GM12865 (cell line): ENCODE data around the gene PPP1R10.
"Not testable (repeated sequence)": the region's sequence is repeated elsewhere in the genome, so short reads cannot be mapped to it uniquely, and the experiment has no call there.

Experiments
- DNase-seq: peaks from one replicate; pipeline ENCODE4 v3.0.0; 2010; ENCODE audit warnings: low read depth
- H3K4me3 ChIP-seq: 2 replicates; pipeline ENCODE4 v1.5.1; 2011; ENCODE audit warnings: mild to moderate bottlenecking, low read depth, low read length, control low read depth
- TF ChIP-seq, protein P1 (sequence below): IDR thresholded peaks from 2 replicates; pipeline ENCODE4 v1.5.1; 2011; ENCODE audit warnings: low read length, control low read depth, low read depth, inconsistent platforms; ENCODE audit not compliant: insufficient read depth; ENCODE audit errors: missing control alignments

Gene PPP1R10

DNA sequence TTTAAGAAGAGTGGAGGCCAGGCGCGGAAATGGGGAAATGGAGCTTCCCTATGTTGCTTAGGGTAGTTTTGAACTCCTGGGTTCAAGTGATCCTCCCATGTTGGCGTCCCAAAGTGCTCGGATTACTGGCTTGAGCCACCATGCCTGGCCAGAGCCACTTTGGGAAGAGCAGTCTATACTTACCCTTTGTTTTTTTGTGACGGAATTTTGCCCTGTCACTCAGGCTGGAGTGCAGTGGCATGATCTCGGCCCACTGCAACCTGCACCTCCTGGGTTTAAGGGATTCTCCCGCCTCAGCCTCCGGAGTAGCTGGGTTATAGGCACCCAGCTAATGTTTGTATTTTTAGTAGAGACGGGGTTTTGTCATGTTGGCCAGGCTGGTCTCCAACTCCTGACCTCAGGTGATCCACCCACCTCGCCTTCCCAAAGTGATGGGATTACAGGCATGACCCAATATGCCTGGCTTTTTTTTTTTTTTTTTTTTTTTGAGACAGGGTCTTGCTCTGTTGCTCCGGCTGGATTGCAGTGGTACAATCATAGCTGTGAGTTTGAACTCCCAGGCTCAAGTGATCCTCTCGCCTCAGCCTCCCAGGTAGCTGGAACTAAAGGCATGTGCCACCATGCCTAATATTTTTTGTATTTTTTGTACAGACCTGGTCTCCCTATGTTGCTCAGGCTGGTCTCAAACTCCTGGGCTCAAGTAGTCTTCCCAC, 18.0 kb downstream of the PPP1R10 start:
- DNase-seq = no peak
- TF ChIP-seq, protein P1, sequence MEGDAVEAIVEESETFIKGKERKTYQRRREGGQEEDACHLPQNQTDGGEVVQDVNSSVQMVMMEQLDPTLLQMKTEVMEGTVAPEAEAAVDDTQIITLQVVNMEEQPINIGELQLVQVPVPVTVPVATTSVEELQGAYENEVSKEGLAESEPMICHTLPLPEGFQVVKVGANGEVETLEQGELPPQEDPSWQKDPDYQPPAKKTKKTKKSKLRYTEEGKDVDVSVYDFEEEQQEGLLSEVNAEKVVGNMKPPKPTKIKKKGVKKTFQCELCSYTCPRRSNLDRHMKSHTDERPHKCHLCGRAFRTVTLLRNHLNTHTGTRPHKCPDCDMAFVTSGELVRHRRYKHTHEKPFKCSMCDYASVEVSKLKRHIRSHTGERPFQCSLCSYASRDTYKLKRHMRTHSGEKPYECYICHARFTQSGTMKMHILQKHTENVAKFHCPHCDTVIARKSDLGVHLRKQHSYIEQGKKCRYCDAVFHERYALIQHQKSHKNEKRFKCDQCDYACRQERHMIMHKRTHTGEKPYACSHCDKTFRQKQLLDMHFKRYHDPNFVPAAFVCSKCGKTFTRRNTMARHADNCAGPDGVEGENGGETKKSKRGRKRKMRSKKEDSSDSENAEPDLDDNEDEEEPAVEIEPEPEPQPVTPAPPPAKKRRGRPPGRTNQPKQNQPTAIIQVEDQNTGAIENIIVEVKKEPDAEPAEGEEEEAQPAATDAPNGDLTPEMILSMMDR = no peak
- no peak overlapping the region for H3K4me3 ChIP-seq

DNA sequence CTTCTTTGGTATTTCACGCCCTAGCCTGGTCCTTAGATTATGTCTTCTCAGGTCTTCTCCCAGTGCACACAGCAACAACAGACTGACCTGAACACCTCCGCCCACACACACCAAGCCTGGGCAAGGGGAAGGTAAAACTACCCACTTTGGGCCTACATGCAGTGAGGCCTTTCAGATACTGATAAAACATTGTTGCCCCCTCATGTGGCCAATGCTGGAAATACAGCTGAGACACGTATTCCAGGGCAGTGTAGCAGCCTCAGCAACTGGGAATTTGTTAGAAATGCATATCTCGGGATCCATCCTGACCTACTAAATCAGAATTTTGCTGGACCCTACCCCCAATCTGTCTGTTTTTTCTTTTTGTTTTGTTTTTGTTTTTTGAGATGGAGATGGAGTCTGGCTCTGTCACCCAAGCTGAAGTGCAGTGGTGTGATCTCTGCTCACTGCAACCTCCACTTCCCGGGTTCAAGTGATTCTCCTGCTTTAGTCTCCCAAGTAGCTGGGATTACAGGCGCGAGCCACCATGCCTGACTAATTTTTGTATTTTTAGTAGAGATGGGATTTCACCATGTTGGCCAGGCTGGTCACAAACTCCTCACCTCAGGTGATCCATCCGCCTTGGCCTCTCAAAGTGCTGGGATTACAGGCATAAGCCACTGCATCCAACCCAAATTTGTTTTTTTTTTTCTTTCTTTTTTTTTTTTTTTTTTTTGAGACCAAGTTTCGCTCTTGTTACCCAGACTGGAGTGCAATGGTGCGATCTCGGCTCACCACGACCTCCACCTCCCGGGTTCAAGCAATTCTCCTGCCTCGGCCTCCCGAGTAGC, 19.5 kb downstream of the PPP1R10 start:
- peak; percentile 80 for DNase-seq
- TF ChIP-seq, protein P1 = peak; percentile 82
- H3K4me3 ChIP-seq = not testable (repeated sequence)

DNA sequence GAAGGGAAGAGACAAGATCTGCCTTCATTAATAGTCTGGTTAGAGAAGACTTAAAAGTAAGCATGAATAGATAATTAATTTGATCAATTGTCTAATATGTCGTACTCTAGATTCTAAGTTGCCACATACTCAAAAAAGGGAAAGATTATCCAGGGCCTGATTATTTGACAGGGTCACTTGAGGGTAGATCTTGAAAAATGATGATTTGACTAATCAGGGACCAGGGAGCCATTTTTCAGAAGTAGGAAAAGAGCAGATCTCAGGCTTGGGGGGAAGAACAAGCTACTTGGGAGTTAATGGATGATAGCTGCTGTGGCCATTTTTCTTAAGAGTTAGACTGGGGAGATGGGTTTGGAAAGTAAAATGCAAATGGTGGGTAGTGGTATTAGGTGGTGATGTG, 24.8 kb downstream of the PPP1R10 start:
- H3K4me3 ChIP-seq = no peak overlapping the region
- no peak for DNase-seq
- TF ChIP-seq, protein P1 = no peak

DNA sequence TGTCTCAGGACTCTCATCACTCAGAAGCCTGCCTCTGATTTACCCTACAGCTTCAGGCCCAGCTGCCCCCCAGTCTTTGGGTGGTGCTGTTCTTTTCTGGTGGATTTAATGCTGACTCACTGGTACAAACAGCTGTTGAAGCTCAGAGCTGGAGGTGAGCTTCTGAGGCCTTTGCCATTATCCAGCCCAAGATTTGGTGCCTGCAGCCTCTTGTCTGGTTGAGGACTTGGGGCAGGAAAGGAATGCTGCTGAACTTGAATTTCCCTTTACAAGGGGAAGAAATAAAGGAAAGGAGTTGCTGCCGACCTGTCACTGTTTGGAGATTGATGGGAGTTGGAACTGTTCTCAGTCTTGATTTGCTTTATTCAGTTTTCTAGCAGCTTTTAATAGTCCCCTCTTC, 26.0 kb downstream of the PPP1R10 start:
- TF ChIP-seq, protein P1 = no peak
- no peak overlapping the region for H3K4me3 ChIP-seq
- no peak for DNase-seq

DNA sequence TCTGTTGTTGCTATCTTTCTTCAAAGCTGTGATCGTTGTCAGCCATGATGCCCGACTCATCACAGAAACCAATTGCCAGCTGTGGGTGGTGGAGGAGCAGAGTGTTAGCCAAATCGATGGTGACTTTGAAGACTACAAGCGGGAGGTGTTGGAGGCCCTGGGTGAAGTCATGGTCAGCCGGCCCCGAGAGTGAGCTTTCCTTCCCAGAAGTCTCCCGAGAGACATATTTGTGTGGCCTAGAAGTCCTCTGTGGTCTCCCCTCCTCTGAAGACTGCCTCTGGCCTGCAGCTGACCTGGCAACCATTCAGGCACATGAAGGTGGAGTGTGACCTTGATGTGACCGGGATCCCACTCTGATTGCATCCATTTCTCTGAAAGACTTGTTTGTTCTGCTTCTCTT, 26.5 kb downstream of the PPP1R10 start:
- no peak for DNase-seq
- no peak overlapping the region for H3K4me3 ChIP-seq
- TF ChIP-seq, protein P1 = no peak

DNA sequence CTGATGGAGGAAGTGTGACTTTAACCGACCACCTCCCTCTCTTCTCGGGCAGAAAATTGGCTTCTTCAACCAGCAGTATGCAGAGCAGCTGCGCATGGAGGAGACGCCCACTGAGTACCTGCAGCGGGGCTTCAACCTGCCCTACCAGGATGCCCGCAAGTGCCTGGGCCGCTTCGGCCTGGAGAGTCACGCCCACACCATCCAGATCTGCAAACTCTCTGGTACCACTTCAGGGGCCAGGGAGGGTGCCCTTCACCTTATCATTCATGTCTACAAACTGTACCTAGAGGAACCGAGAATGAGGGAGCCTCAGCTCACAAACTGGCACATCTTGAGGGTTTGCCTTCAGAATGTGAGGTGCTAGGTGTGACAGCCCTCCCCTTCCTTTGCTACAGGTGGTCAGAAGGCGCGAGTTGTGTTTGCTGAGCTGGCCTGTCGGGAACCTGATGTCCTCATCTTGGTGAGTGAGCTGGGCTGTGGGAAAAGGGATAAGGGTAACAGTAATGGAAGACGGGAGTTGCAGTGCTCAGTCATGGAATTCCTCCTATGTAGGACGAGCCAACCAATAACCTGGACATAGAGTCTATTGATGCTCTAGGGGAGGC, 27.2 kb downstream of the PPP1R10 start:
- H3K4me3 ChIP-seq = no peak overlapping the region
- TF ChIP-seq, protein P1 = no peak
- no peak for DNase-seq
